HUES6 (cell line): ENCODE results near the gene ADAMTSL4.
"Not testable (repeated sequence)": the region's sequence is repeated elsewhere in the genome, so short reads cannot be mapped to it uniquely, and the experiment has no call there.

Source experiments
- H3K27ac ChIP-seq: 2 replicates; pipeline ENCODE4 v1.7.0; 2013; ENCODE audit warnings: low read depth, mild to moderate bottlenecking, low read length, inconsistent platforms
- H3K27me3 ChIP-seq: 2 replicates; pipeline ENCODE4 v1.6.1; 2013; ENCODE audit warnings: low read length; ENCODE audit not compliant: control insufficient read depth, insufficient read depth
- H3K36me3 ChIP-seq: 2 replicates; pipeline ENCODE4 v1.6.1; 2013; ENCODE audit warnings: low read length; ENCODE audit not compliant: control insufficient read depth, insufficient read depth
- H3K4me1 ChIP-seq: 2 replicates; pipeline ENCODE4 v1.6.1; 2013; ENCODE audit warnings: low read length; ENCODE audit not compliant: control insufficient read depth, insufficient read depth
- H3K4me3 ChIP-seq: 2 replicates; pipeline ENCODE4 v1.5.1; 2013; ENCODE audit warnings: low read depth, low read length
- H3K9ac ChIP-seq: one replicate; pipeline ENCODE4 v1.6.1; 2013; ENCODE audit warnings: mild to moderate bottlenecking, low read length
- H3K9me3 ChIP-seq: 2 replicates; pipeline ENCODE4 v1.6.1; 2013; ENCODE audit warnings: low read depth, low read length; ENCODE audit not compliant: control insufficient read depth, insufficient read depth

ADAMTSL4 gene

DNA sequence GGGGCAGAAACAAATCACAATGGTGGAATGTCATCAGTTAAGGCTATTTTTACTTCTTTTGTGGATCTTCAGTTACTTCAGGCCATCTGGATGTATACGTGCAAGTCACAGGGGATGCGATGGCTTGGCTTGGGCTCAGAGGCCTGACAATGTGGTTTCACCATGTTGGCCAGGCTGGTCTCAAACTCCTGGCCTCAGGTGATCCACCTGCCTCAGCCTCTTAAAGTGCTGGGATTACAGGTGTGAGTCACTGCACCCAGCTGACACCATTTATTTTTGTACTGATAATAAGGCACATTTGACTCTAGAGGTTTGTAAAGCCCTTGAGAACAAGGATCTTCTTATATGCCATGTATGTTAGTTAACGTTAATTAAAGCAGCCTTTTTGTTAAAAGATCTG is 31.8 kb downstream of the ADAMTSL4 start:
- H3K9me3 ChIP-seq, H3K27me3 ChIP-seq, H3K4me3 ChIP-seq, H3K27ac ChIP-seq, H3K9ac ChIP-seq: not testable (repeated sequence)
- Histone ChIP-seq H3K36me3 (peaks cover 30% of the 10 kb centered on the region), H3K4me1 (peaks cover 11% of the 10 kb centered on the region)

DNA sequence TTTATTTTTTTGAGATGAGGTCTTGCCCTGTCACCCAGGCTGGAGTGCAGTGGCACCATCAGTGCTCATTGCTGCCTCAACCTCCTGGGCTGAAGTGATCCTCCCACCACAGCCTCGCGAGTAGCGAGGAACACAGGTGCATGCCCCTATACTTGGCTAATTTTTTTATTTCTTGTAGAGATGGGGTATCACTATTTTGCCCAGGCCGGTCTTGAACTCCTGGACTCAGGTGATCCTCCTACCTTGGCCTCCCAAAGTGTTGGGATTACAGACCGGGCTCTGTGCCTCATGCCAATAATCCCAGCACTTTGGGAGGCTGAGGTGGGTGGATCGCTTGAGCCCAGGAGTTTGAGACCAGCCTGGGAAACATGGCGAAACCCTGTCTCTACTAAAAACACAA is 32.2 kb downstream of the ADAMTSL4 start:
- H3K36me3 ChIP-seq, result peaks cover 25% of the 10 kb centered on the region
- not testable (repeated sequence) for H3K27ac ChIP-seq, H3K27me3 ChIP-seq, H3K4me1 ChIP-seq, H3K9ac ChIP-seq, H3K9me3 ChIP-seq, H3K4me3 ChIP-seq

DNA sequence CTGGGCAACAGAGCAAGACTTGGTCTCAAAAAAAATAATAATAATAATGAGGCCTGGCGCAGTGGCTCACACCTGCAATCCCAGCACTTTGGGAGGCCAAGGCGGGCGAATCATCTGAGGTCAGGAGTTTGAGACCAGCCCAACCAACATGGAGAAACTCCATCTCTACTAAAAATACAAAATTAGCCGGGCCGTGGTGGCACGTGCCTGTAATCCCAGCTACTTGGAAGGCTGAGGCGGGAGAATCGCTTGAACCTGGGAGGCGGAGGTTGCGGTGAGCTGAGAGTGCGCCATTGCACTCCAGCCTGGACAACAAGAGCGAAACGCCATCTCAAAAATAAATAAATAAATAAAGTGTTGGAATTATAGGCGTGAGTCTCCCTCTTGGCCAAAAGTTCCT is 32.8 kb downstream of the ADAMTSL4 start:
- not testable (repeated sequence) for H3K9me3 ChIP-seq, H3K27ac ChIP-seq, H3K4me3 ChIP-seq, H3K27me3 ChIP-seq, H3K9ac ChIP-seq, H3K4me1 ChIP-seq
- H3K36me3 ChIP-seq, result peaks cover 20% of the 10 kb centered on the region

DNA sequence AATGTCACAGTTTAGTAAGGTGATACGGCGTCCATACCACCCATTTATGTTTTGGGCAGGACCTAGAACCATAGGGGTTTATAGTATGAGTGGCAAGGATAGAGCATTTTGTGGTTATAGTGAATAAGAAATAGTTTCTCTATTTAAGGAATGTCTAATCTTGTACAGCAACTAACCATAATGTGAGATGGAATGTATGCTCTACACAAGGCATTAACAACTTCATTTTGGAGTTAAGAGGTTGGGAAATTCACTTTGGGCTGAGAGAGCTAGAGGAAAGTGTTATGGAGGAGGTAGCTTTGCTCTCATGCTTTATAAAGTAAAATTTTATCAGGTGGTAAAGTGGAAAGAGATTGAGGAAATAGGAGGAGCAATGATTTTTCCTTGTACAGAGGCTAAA is 33.2 kb downstream of the ADAMTSL4 start:
- Histone ChIP-seq H3K27me3 (no peaks in the 10 kb centered on the region), H3K27ac (no peak overlapping the region)

DNA sequence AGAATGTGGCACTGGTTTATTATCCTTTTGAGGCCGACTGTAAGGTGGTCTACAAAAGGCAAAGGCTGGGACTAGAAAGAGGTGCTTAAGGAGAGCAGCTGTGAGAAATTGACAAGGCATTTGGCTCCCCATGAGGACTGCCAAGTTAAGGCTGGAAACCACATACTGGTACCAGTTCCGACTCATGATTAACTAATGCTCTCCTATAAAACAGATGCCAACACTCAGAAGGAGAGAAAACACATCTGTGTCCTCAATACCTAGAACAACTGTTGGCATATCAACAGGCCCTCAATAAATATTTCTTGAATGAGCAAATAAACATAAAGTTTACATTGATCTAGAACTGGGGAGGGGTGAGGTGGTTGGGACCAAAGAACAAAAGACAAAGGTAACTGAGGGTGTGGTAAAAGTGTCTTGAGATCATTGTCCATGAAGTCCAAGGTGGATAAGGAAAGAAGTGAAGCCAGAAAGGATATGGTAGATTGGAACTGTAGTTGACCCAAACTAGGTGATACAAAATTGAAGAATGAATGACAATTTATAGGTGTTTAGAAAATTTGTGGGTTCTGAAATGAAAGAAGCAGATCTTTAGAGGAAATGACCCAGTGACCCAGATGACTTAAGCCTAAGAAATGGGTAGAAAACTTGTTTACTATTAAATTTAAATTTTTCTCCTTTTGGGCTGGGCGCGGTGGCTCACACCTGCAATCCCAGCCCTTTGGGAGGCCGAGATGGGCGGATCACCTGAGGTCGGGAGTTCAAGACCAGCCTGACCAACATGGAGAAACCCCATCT is 47.1 kb downstream of the ADAMTSL4 start:
- Histone ChIP-seq H3K27me3 (no peaks in the 10 kb centered on the region), H3K36me3 (peaks cover 3% of the 10 kb centered on the region; the same call in 1 of the 2 replicates), H3K9me3 (peaks cover 6% of the 10 kb centered on the region; the same call in 1 of the 2 replicates), H3K4me3 (no peak overlapping the region), H3K9ac (no peak overlapping the region), H3K4me1 (no peaks in the 10 kb centered on the region), H3K27ac (no peak overlapping the region)

More for the DNA sequence above, 33.2 kb downstream of the ADAMTSL4 start:
- H3K4me1 ChIP-seq, result peaks cover 6% of the 10 kb centered on the region; the same call in 1 of the 2 replicates
- H3K4me3 ChIP-seq, result no peak overlapping the region
- H3K36me3 ChIP-seq, result peaks cover 16% of the 10 kb centered on the region
- H3K9me3 ChIP-seq, result no peaks in the 10 kb centered on the region
- no peak overlapping the region for H3K9ac ChIP-seq

DNA sequence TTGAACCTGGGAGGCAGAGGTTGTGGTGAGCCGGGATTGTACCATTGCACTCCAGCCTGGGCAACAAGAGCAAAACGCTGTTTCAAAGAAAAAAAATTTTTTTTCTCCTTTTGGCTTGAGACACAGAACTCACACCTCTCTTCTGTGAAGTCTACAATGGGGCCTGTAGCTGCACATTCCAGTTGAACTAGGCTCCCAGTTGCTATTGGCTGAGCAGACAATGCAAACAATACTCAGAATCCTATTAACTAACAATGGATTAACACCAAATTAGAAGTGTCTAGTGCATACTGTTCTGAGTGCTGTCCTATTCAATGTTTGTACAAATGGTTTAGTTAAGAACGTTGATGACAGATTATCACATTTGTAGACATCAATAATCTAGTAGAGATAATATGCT is 47.8 kb downstream of the ADAMTSL4 start:
- Histone ChIP-seq H3K27me3 (no peaks in the 10 kb centered on the region), H3K4me1 (no peaks in the 10 kb centered on the region), H3K27ac (no peak overlapping the region), H3K4me3 (no peak overlapping the region), H3K36me3 (peaks cover 3% of the 10 kb centered on the region; the same call in 1 of the 2 replicates), H3K9ac (no peak overlapping the region), H3K9me3 (peaks cover 6% of the 10 kb centered on the region; the same call in 1 of the 2 replicates)

DNA sequence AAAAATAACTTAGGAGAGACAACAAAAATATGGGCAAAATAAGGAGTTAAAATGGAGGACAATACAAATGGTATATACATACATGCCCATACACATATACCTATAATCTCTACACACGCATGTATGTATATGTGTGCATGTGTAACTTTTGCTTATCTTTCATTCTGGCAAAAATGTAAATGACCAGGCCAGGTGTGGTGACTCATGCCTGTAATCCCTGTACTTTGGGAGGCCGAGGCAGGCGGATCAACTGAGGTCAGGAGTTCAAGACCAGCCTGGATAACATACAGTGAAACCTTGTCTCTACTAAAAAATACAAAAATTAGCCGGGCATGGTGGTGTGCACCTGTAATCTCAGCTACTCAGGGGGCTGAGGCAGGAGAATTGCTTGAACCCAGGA is 49.1 kb downstream of the ADAMTSL4 start:
- not testable (repeated sequence) for H3K9me3 ChIP-seq, H3K27ac ChIP-seq, H3K4me1 ChIP-seq, H3K36me3 ChIP-seq, H3K4me3 ChIP-seq, H3K9ac ChIP-seq, H3K27me3 ChIP-seq

DNA sequence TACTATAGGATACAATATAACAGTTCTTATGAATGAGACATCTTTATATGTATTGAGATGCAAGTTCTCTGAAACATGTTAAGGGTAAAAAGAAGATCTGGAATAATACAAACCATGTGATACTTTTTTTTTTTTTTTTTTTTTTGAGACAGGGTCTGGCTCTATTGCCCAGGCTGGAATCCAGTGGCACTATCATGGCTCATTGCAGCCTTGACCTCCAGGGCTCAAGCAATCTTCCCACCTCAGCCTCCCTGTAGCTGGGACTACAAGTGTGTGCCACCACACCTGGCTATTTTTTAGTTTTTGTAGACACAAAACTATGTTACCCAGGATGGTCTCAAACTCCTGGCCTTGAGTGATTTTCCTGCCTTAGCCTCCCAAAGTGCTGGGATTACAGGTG is 52.3 kb downstream of the ADAMTSL4 start:
- no peak overlapping the region for H3K9ac ChIP-seq
- H3K27ac ChIP-seq, result no peak overlapping the region
- peaks cover 16% of the 10 kb centered on the region for H3K4me1 ChIP-seq
- no peaks in the 10 kb centered on the region for H3K27me3 ChIP-seq
- H3K4me3 ChIP-seq, result no peak overlapping the region
- no peaks in the 10 kb centered on the region for H3K9me3 ChIP-seq
- H3K36me3 ChIP-seq, result peaks cover 8% of the 10 kb centered on the region

DNA sequence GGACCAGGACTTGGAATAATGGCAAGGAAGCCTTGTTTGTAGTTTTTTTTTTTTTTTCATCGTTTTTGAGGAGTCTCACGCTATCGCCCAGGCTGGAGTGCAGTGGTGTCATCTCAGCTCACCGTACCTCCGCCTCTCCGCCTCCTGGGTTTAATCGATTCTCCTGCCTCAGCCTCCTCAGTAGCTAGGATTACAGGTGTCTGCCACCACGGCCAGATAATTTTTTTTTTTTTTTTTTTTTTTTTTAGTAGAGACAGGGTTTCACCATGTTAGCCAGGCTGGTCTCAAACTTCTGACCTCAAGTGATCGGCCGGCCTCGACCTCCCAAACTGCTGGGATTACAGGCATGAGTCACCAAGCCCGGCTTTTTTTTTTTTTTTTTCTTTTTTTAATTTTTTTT is 53.2 kb downstream of the ADAMTSL4 start:
- H3K36me3 ChIP-seq, H3K27me3 ChIP-seq, H3K9me3 ChIP-seq, H3K27ac ChIP-seq, H3K4me3 ChIP-seq, H3K9ac ChIP-seq: not testable (repeated sequence)
- H3K4me1 ChIP-seq, result peaks cover 16% of the 10 kb centered on the region

DNA sequence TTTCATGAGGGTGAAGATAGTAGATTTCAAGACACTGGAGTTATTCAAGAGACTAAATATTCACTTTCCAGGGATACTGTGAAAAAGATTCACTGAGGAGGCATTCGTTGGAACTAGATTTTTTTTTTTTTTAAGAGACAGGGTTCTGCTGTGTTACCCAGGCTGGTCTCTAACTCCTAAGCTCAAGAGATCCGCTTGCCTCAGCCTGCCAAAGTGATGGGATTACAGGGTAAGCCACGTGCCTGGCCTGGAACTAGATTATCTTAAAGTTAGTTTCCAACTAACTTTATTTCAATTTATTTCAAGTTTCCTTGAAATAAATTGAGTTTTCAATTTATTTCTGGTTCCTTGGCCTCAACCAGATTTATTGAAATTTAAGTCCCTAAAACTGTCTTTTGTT is 54.5 kb downstream of the ADAMTSL4 start:
- no peaks in the 10 kb centered on the region for H3K9me3 ChIP-seq
- H3K36me3 ChIP-seq, result peaks cover 8% of the 10 kb centered on the region
- H3K27me3 ChIP-seq, result no peaks in the 10 kb centered on the region
- H3K4me3 ChIP-seq, result no peak overlapping the region
- peak overlapping the region; percentile 95 for H3K27ac ChIP-seq
- peak overlapping the region; percentile 74 for H3K9ac ChIP-seq
- peaks cover 16% of the 10 kb centered on the region for H3K4me1 ChIP-seq

DNA sequence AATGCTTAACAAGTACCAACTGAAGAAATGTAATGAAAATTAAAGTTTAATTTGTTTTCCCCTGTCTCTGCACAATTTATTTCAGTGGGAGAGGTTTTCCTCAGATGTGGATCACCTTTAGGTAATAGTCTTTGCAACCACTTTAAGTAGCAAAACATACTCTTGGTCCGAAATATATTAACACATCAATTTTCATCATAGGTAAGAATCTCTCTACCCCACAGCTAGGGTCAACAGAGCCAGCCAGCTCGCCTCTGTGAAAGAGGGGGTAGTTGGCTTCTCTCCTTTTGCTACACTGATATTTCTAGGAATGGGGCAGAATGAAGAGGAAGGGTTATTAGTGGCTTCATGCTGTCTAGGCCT is 55.0 kb downstream of the ADAMTSL4 start:
- Histone ChIP-seq H3K27me3 (no peaks in the 10 kb centered on the region), H3K36me3 (peaks cover 10% of the 10 kb centered on the region), H3K4me3 (peak overlapping the region; percentile 36; the same call in 1 of the 2 replicates), H3K9me3 (no peaks in the 10 kb centered on the region), H3K9ac (peak overlapping the region; percentile 74), H3K4me1 (peaks cover 16% of the 10 kb centered on the region), H3K27ac (peak overlapping the region; percentile 95)
